GM12874 (cell line): ENCODE data around the gene NEB.

Experiments
- TF ChIP-seq, protein P1 (sequence below): IDR thresholded peaks from 2 replicates; pipeline ENCODE4 v1.5.1; 2011; ENCODE audit warnings: low read depth, mild to moderate bottlenecking, control low read depth, low read length, moderate library complexity; ENCODE audit not compliant: insufficient read depth

NEB gene

DNA sequence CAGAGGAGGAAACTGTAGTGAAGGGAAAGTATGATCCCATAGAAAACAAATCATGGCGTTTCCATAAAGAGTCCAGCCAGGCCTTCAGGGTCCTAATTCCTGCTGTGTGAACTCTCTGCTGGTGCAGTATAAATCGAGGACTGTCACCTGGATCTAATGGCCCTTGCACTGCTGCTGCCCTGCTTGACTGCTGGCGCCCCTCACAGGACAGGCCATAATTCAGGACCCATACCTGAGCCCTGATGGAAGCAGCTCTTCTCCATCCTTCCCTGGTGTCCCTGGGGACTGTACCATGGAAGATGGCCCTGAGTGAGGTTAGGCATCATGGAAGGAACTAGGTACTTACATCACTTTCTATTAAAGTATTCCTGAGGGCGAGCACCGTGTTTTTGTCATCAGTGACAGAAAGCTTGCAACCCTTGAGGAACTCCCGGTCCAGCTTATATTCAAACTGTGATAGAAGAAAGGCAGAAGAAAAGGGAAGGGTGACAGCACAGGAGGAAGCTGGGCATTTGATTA is 207.6 kb downstream of the NEB start:
- TF ChIP-seq, protein P1, sequence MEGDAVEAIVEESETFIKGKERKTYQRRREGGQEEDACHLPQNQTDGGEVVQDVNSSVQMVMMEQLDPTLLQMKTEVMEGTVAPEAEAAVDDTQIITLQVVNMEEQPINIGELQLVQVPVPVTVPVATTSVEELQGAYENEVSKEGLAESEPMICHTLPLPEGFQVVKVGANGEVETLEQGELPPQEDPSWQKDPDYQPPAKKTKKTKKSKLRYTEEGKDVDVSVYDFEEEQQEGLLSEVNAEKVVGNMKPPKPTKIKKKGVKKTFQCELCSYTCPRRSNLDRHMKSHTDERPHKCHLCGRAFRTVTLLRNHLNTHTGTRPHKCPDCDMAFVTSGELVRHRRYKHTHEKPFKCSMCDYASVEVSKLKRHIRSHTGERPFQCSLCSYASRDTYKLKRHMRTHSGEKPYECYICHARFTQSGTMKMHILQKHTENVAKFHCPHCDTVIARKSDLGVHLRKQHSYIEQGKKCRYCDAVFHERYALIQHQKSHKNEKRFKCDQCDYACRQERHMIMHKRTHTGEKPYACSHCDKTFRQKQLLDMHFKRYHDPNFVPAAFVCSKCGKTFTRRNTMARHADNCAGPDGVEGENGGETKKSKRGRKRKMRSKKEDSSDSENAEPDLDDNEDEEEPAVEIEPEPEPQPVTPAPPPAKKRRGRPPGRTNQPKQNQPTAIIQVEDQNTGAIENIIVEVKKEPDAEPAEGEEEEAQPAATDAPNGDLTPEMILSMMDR: no peak

- TF ChIP-seq, protein P1: no peak
Observed at GRCh38 chr2:151525821-151526373, 208.4 kb downstream of the NEB start.

DNA sequence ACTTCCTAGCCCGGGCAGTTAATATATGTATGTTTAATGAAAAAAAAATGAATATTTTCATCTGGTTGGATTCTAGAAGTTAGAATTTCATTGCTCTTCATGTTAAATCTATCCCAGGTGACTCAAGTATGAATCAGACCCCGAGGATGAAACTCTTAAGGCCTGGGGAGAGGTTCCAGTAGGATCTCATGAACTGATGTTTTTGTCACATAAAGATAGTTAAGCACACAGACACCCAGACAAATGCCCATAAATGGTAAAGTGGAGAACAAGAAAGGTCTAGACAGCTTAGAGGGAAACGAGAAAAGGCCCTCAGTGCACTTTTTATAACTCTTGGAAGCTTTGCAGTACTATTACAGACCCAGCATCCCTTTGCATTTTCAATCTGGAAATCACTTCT is 210.4 kb downstream of the NEB start:
- TF ChIP-seq, protein P1: no peak

- TF ChIP-seq, protein P1: no peak
Observed at GRCh38 chr2:151522556-151522955, 211.7 kb downstream of the NEB start.

- TF ChIP-seq, protein P1: no peak
Observed at GRCh38 chr2:151520976-151521375, 213.3 kb downstream of the NEB start.

- TF ChIP-seq, protein P1: no peak
Observed at GRCh38 chr2:151518802-151519201, 215.5 kb downstream of the NEB start.

GRCh38 chr2:151508519-151508918 is 225.8 kb downstream of the NEB start:
- TF ChIP-seq, protein P1: no peak
